Lung (tissue), 12 donors: ENCODE results near the gene RASGRP1. TPM values are rescaled to one million over a fixed set of nuclear protein-coding genes. Genes with fewer than 3 reads are reported as not detected.

Experiments used
- ATAC-seq: fragments of 200-7000 bp; cut with Tn5 transposase; one replicate; pipeline ENCODE4 v1.9.1; 2020; ENCODE audit warnings: moderate number of reproducible peaks; ENCODE audit not compliant: insufficient read depth, low FRiP score
- DNase-seq, 3 donors: peaks; one replicate each; pipeline ENCODE4 v3.0.0-alpha.2; 2013 to 2017
- H3K27ac ChIP-seq, 2 donors: one replicate each; pipeline ENCODE4 v1.5.1; 2013; ENCODE audit warnings: mild to moderate bottlenecking in 2 of 2, moderate library complexity in 2 of 2, control low read depth in 1 of 2, inconsistent platforms in 1 of 2, low read depth in 1 of 2, low read length in 1 of 2
- H3K27me3 ChIP-seq, 3 donors: one replicate each; pipeline ENCODE4 v1.5.1; 2013; ENCODE audit warnings: low read length in 2 of 3; ENCODE audit not compliant: control insufficient read depth in 3 of 3, insufficient read depth in 3 of 3
- H3K36me3 ChIP-seq, 4 donors: one replicate each; pipeline ENCODE4 v1.5.1; 2013; ENCODE audit warnings: low read length in 4 of 4, mild to moderate bottlenecking in 1 of 4, moderate library complexity in 1 of 4; ENCODE audit not compliant: control insufficient read depth in 4 of 4, insufficient read depth in 4 of 4
- H3K4me1 ChIP-seq, 5 donors: one replicate each; pipeline ENCODE4 v1.5.1; 2013; ENCODE audit warnings: low read length in 5 of 5, mild to moderate bottlenecking in 2 of 5, moderate library complexity in 1 of 5; ENCODE audit not compliant: control insufficient read depth in 5 of 5, insufficient read depth in 5 of 5
- H3K4me3 ChIP-seq: one replicate; pipeline ENCODE4 v1.5.1; 2013; ENCODE audit warnings: mild to moderate bottlenecking, control low read depth, moderate library complexity
- H3K9ac ChIP-seq, 2 donors: one replicate each; pipeline ENCODE4 v1.5.1; 2013; ENCODE audit warnings: low read length in 2 of 2, control low read depth in 1 of 2; ENCODE audit not compliant: insufficient read depth in 1 of 2
- H3K9me3 ChIP-seq, 4 donors: one replicate each; pipeline ENCODE4 v1.5.1; 2013; ENCODE audit warnings: low read length in 3 of 4, mild to moderate bottlenecking in 1 of 4, moderate library complexity in 1 of 4; ENCODE audit not compliant: control insufficient read depth in 4 of 4, insufficient read depth in 3 of 4
- CTCF ChIP-seq: IDR thresholded peaks from 2 replicates; pipeline ENCODE4 v1.5.1; 2012; ENCODE audit warnings: mild to moderate bottlenecking; ENCODE audit errors: control extremely low read depth, extremely low read depth
- WGBS, 2 donors: extraction: QIAGEN DNeasy Blood & Tissue Kit; methylation state at CpG; one replicate each; pipeline ENCODE4 v1.1.7; 2013; 5-methylcytosine and 5-hydroxymethylcytosine counted together
- polyA plus RNA-seq, 2 donors: library from polyadenylated mRNA; stranded (reverse); fragments of 200-250 nt; gene quantifications; one replicate each; pipeline ENCODE4 v1.2.1, GENCODE V29; 2013
- total RNA-seq, 2 donors: library from RNA; depleted of rRNA in 1 of 2; stranded (reverse); fragments of >200 nt in 1 of 2; gene quantifications; one replicate each; pipeline ENCODE4 v1.2.1, GENCODE V29; 2014 to 2021
- donor health status: control.
- donor health status: control.
- donor health status: Bipolar disorder and iron deficiency.
- donor health status: healthy.
- donor health status: DM: yes; HTN: yes; CAD: no.

The RASGRP1 gene
- total and polyA plus RNA-seq, 4 donors: 0.81 to 7.5 (median 2.5) TPM

DNA sequence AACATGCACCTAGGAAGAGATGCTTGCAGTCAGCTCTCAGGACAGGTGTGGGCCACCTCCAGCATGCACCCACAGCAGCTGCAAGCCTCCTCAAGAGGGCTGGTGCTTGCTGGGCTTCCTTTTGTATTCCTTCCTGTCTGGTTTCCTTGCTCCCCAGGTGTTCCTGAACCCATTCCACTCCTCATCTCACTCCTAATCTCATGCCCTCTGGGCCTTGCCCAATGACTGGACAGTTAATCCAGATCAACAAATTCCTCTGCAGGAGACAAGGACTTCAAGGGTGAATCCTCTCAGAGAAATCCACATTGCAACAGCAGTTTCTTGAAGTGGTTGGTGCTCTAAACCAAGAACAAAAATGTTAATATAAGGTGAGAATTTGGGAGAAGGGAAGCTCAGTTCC, 30.7 kb downstream of the RASGRP1 start:
- no peak overlapping the region for H3K9ac ChIP-seq
- peaks cover 0 to 4% (median 0%) of the 10 kb centered on the region in 5 donors for H3K4me1 ChIP-seq
- no peaks in the 10 kb centered on the region for H3K9me3 ChIP-seq
- TF ChIP-seq CTCF: no peak
- ATAC-seq (no peak), DNase-seq (no peak)
- H3K4me3 ChIP-seq: no peak overlapping the region
- no peak overlapping the region for H3K27ac ChIP-seq
- no peaks in the 10 kb centered on the region for H3K27me3 ChIP-seq
- no peaks in the 10 kb centered on the region for H3K36me3 ChIP-seq

DNA sequence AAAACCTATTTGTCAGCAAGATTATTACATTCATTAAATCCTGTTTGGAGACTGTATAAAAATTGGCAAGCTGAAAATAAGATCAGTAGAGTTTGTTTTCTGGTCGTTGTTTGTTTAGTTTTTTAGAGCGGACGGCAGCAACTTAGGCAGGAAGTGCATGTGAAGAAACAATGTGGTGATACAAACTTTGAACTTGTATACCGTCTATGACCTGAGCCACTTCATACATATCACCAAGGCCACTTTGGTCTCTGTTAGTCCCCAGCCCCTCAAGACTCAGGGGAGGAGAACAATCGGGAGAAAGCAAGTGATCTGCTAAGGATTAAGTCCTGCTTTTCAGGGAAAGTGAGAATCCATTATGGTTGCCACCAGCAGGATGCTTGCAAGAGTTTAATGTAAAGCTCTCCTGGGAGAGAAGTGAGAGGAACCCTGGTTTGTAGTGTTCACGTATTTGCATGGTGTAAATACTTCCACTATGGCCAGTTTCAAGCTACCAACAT, 31.1 kb downstream of the RASGRP1 start:
- no peak for DNase-seq
- Histone ChIP-seq H3K27ac (no peak overlapping the region), H3K9ac (no peak overlapping the region), H3K36me3 (no peaks in the 10 kb centered on the region), H3K4me3 (no peak overlapping the region), H3K9me3 (no peaks in the 10 kb centered on the region), H3K27me3 (no peaks in the 10 kb centered on the region), H3K4me1 (peaks cover 0 to 4% (median 0%) of the 10 kb centered on the region in 5 donors)
- no peak for TF ChIP-seq CTCF
- WGBS, 2 donors: 68 to 73% methylated on average over 6 of the region's 6 CpGs
- no peak for ATAC-seq

DNA sequence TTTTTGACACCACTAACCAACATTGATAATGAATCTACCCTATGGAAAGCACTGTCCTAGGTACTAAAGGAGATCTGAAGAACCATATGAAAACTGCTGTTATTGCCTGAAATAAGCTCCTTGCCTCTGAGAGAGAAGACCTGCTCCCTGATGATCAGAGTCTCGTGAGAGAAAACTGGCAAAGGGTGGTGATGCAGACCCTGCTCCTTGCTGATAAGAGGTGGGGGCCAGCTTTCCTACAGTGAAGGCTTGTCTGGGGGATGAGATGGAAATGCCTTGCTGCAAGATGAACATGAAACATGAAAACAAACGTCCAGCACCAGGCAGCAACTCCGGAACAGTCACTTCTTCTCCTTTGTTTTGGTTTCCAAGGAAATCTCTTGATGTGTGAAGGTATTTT, 31.9 kb downstream of the RASGRP1 start:
- H3K4me1 ChIP-seq: peaks cover 0 to 4% (median 0%) of the 10 kb centered on the region in 5 donors
- H3K9me3 ChIP-seq: no peaks in the 10 kb centered on the region
- 78 to 81% methylated on average over 3 of the region's 3 CpGs for WGBS, 2 donors
- no peak overlapping the region for H3K4me3 ChIP-seq
- H3K27ac ChIP-seq: no peak overlapping the region
- ATAC-seq (no peak), DNase-seq (no peak)
- TF ChIP-seq CTCF: no peak
- H3K27me3 ChIP-seq: no peaks in the 10 kb centered on the region
- no peak overlapping the region for H3K9ac ChIP-seq
- no peaks in the 10 kb centered on the region for H3K36me3 ChIP-seq

DNA sequence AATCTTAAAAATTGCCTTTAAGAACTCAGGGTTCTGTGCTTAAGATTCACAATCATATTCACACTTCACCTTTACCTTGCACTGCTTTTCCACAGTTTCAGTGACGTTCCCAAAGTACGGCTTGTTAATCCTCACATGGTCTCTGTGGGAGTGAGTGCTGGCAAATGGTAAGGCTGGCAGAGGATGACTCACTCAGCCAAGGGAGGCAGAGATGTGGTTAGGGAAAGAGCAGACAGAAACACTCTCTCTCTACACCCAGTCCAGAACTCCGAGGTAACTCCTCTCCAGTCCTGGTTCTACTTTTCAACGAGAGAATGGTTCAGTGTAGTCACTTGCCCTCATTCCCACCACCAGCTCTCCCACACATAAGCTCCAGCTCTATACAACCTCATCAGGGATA, 33.1 kb downstream of the RASGRP1 start:
- no peak for TF ChIP-seq CTCF
- H3K9ac ChIP-seq: no peak overlapping the region
- no peaks in the 10 kb centered on the region for H3K27me3 ChIP-seq
- H3K27ac ChIP-seq: no peak overlapping the region
- H3K4me3 ChIP-seq: no peak overlapping the region
- peaks cover 0 to 4% (median 0%) of the 10 kb centered on the region in 5 donors for H3K4me1 ChIP-seq
- DNase-seq (no peak), ATAC-seq (no peak)
- no peaks in the 10 kb centered on the region for H3K36me3 ChIP-seq
- 85 to 95% methylated on average over 4 of the region's 4 CpGs for WGBS, 2 donors
- no peaks in the 10 kb centered on the region for H3K9me3 ChIP-seq
